Body of pancreas (tissue), 4 donors: Measurements from ENCODE around the gene MYB.

Experiments used
- POLR2A ChIP-seq, 3 donors: fragments of 450-650 bp; IDR thresholded peaks; one replicate each; pipeline ENCODE4 v1.6.1; 2016; ENCODE audit warnings: antibody characterized with exemption in 3 of 3, mild to moderate bottlenecking in 2 of 3
- TF ChIP-seq, protein P1 (sequence below), 7 experiments: fragments of 450-650 bp in 4 of 7; fragments of 200-600 bp in 3 of 7; sonication (generic) in 3 of 7; IDR thresholded peaks; one replicate each; pipeline ENCODE4 v1.5.1; 2016 to 2019; ENCODE audit warnings: antibody characterized with exemption in 7 of 7

- TF ChIP-seq, protein P1, sequence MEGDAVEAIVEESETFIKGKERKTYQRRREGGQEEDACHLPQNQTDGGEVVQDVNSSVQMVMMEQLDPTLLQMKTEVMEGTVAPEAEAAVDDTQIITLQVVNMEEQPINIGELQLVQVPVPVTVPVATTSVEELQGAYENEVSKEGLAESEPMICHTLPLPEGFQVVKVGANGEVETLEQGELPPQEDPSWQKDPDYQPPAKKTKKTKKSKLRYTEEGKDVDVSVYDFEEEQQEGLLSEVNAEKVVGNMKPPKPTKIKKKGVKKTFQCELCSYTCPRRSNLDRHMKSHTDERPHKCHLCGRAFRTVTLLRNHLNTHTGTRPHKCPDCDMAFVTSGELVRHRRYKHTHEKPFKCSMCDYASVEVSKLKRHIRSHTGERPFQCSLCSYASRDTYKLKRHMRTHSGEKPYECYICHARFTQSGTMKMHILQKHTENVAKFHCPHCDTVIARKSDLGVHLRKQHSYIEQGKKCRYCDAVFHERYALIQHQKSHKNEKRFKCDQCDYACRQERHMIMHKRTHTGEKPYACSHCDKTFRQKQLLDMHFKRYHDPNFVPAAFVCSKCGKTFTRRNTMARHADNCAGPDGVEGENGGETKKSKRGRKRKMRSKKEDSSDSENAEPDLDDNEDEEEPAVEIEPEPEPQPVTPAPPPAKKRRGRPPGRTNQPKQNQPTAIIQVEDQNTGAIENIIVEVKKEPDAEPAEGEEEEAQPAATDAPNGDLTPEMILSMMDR (IDR thresholded peaks at IDR 0.05): no peak
- TF ChIP-seq POLR2A (IDR thresholded peaks at IDR 0.05): no peak
These were observed 4.4 kb downstream of the MYB start for GRCh38 chr6:135185483-135185882.
